MCF 10A (cell line): ENCODE measurements around the gene IDH3G. TPM values are rescaled to one million over a fixed set of nuclear protein-coding genes. Genes with fewer than 3 reads are reported as not detected.

Experiments used
- BruUV-seq: library from RNA; stranded (reverse); fragments of 400-500 nt; replicated peaks from 2 replicates; lab custom pipeline; 2021; lab: Mats Ljungman, UMichigan
- CTCF ChIA-PET: fragments of 300-600 bp; sonication (Branson Sonifier 250); formaldehyde crosslinking; extraction: SDS; loops from one replicate; lab custom pipeline; 2021; ENCODE audit warnings: antibody characterized with exemption, inconsistent platforms; lab: Yijun Ruan, JAX
- POLR2A ChIA-PET: fragments of 300-600, 350-650 bp; sonication (Branson Sonifier 250); formaldehyde crosslinking; extraction: SDS; loops from one replicate; lab custom pipeline; 2020; ENCODE audit warnings: antibody characterized with exemption, inconsistent platforms; lab: Yijun Ruan, JAX
- DNase-seq: peaks from one replicate; pipeline ENCODE4 v3.0.0-alpha.2; 2018; ENCODE audit not compliant: unreplicated experiment
- H3K27ac Mint-ChIP-seq: one replicate; pipeline ENCODE4 v1.8.0; 2022; ENCODE audit warnings: mild to moderate bottlenecking, low read depth, mixed read lengths; ENCODE audit not compliant: unreplicated experiment
- H3K27me3 Mint-ChIP-seq: one replicate; pipeline ENCODE4 v1.8.0; 2022; ENCODE audit warnings: mixed read lengths; ENCODE audit not compliant: insufficient read depth, unreplicated experiment
- H3K36me3 Mint-ChIP-seq: one replicate; pipeline ENCODE4 v1.8.0; 2022; ENCODE audit warnings: mild to moderate bottlenecking, moderate library complexity, mixed read lengths; ENCODE audit not compliant: insufficient read depth, unreplicated experiment
- H3K4me1 Mint-ChIP-seq: one replicate; pipeline ENCODE4 v1.8.0; 2022; ENCODE audit warnings: mixed read lengths; ENCODE audit not compliant: insufficient read depth, unreplicated experiment
- H3K4me3 Mint-ChIP-seq: one replicate; pipeline ENCODE4 v1.8.0; 2022; ENCODE audit warnings: mild to moderate bottlenecking, moderate library complexity, mixed read lengths; ENCODE audit not compliant: unreplicated experiment
- H3K9me3 Mint-ChIP-seq: one replicate; pipeline ENCODE4 v1.8.0; 2022; ENCODE audit warnings: mixed read lengths; ENCODE audit not compliant: unreplicated experiment
- CTCF ChIP-seq: fragments of 200-600 bp; IDR thresholded peaks from one replicate; pipeline ENCODE4 v1.8.0; 2022; ENCODE audit warnings: antibody characterized with exemption, mild to moderate bottlenecking; ENCODE audit not compliant: unreplicated experiment
- intact Hi-C: fragments of 100-400 bp; cut with micrococcal nuclease; formaldehyde crosslinking; loops from 2 replicates; pipeline ENCODE4 v1.14.1; 2022
- total RNA-seq: library from RNA; stranded (reverse); gene quantifications from 2 replicates; pipeline ENCODE4 v1.2.3, GENCODE V29; 2022

The IDH3G gene
- total RNA-seq, 1 experiment from 2014 or later: 65.4 TPM

- H3K36me3 Mint-ChIP-seq: peaks cover 22% of the 10 kb centered on the region
- ChIA-PET CTCF (no interaction called here), POLR2A (interaction anchor here (0.9 kb wide), 1 partner anchor 135 kb away, joined by 4 read pairs; the partner anchor contains the start of gene NAA10)
- H3K27me3 Mint-ChIP-seq: no peaks in the 10 kb centered on the region
- no peak overlapping the region for H3K27ac Mint-ChIP-seq
- no peak for DNase-seq
- H3K9me3 Mint-ChIP-seq: no peaks in the 10 kb centered on the region
- intact Hi-C loops: no loop called here
- no peaks in the 10 kb centered on the region for H3K4me1 Mint-ChIP-seq
- H3K4me3 Mint-ChIP-seq: no peak overlapping the region
- TF ChIP-seq CTCF: no peak
- no TSS peak for BruUV-seq
These were observed 6.1 kb upstream of the IDH3G start for GRCh38 chrX:153800177-153800722.

GRCh38 chrX:153799326-153799725 lies 5.2 kb upstream of the IDH3G start:
- Mint-ChIP-seq H3K27ac (no peak overlapping the region), H3K9me3 (no peaks in the 10 kb centered on the region), H3K36me3 (peaks cover 22% of the 10 kb centered on the region), H3K4me1 (no peaks in the 10 kb centered on the region), H3K4me3 (no peak overlapping the region), H3K27me3 (no peaks in the 10 kb centered on the region)
- no peak for TF ChIP-seq CTCF
- ChIA-PET CTCF (no interaction called here), POLR2A (interaction anchor here (0.9 kb wide), 1 partner anchor 136 kb away, joined by 4 read pairs; the partner anchor contains the start of gene NAA10)
- intact Hi-C loops: no loop called here
- no TSS peak for BruUV-seq
- DNase-seq: no peak

- Mint-ChIP-seq H3K4me1 (no peaks in the 10 kb centered on the region), H3K27ac (no peak overlapping the region), H3K27me3 (no peaks in the 10 kb centered on the region), H3K4me3 (no peak overlapping the region), H3K9me3 (no peaks in the 10 kb centered on the region), H3K36me3 (peaks cover 22% of the 10 kb centered on the region)
- BruUV-seq: no TSS peak
- TF ChIP-seq CTCF: no peak
- ChIA-PET POLR2A (no interaction called here), CTCF (no interaction called here)
- no peak for DNase-seq
- intact Hi-C loops: no loop called here
These were observed 3.3 kb upstream of the IDH3G start for GRCh38 chrX:153797415-153798015.

DNA sequence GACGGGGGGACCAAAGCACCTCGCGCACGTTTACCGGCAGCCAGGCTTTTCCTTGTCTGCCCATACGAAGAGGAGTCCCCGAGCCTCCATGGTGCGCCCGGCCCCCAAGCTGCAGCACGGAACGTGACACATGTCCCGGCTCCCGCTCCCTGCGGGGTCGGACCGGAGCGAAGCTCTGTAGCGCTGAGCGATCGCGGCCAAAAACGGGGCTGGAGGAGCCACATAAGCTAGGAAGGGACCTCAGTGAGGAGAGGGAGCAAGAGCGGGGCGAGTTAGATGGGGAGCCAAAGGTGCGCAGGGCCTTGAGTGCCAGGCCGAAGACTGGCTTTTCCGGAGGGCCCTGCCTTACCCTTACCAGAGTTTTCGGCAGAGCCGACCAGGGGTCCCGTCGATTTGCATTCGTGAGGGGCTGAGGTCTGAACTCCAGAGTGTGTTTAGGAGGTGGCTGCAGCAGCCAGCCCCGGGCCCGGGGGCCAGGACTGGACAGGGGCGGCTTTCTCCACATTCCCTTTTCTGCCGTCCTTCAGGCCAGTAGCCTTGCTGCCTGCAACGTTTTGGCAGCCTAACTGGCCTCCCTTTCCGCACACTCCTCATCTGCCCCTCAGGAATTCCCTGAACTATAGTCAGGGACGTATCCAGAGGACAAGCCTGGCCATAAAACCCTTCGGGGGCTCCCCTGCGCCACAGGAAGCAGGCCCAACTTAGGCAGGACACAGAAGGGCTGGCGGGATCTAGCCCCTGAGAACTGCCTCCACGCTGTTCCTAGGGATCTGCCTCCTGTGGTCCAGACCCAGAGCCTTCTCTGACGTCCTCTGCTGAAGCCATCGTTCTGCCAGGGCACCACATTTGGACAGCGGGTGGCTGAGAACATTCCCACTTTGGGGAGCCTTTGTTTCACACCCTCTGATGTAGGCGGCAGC lies 982 bp upstream of the IDH3G start:
- intact Hi-C loops: loop anchor here (2.0 kb wide), 1 partner anchor 70 kb away; the partner anchor contains the start of genes ABCD1 and BCAP31
- Mint-ChIP-seq H3K4me1 (no peaks in the 10 kb centered on the region), H3K36me3 (peaks cover 22% of the 10 kb centered on the region), H3K9me3 (no peaks in the 10 kb centered on the region), H3K27me3 (no peaks in the 10 kb centered on the region), H3K4me3 (peak overlapping the region; percentile 91), H3K27ac (peak overlapping the region; percentile 91)
- CTCF ChIA-PET: no interaction called here
- TSS peak; percentile 78 for BruUV-seq
- DNase-seq: no peak
- no peak for TF ChIP-seq CTCF
- POLR2A ChIA-PET: interaction anchor here (0.7 to 3.1 kb wide), 9 partner anchors 29 to 214 kb away, joined by 3 to 25 read pairs (median 4); no protein-coding TSS in a partner anchor
